Peyer's patch (tissue), 4 donors: ENCODE data around the gene HES1. TPM values are rescaled to one million over a fixed set of nuclear protein-coding genes. Genes with fewer than 3 reads are reported as not detected.
"Not testable (repeated sequence)": the region's sequence is repeated elsewhere in the genome, so short reads cannot be mapped to it uniquely, and the experiment has no call there.

Source experiments
- DNase-seq, 3 donors: peaks; one replicate each; pipeline ENCODE4 v3.0.0-alpha.2; 2017 to 2019
- H3K27ac ChIP-seq, 4 donors: fragments of 200-600 bp; sonication (generic); one replicate each; pipeline ENCODE4 v1.5.1; 2016 to 2019
- H3K27me3 ChIP-seq, 2 donors: fragments of 200-600 bp; sonication (generic); one replicate each; pipeline ENCODE4 v1.5.1; 2019
- H3K36me3 ChIP-seq, 3 donors: fragments of 200-600 bp; sonication (generic); one replicate each; pipeline ENCODE4 v1.5.1; 2016 to 2019
- H3K4me1 ChIP-seq, 4 donors: fragments of 200-600 bp; sonication (generic); one replicate each; pipeline ENCODE4 v1.5.1; 2016 to 2019
- H3K4me3 ChIP-seq, 4 donors: fragments of 200-600 bp; sonication (generic); 1 replicate in 3 of 4; 2 replicates in 1 of 4; pipeline ENCODE4 v1.5.1; 2016 to 2019; ENCODE audit warnings: mild to moderate bottlenecking in 1 of 4
- H3K9me3 ChIP-seq, 4 donors: fragments of 200-600 bp; sonication (generic); one replicate each; pipeline ENCODE4 v1.5.1; 2016 to 2019; ENCODE audit warnings: mild to moderate bottlenecking in 1 of 4
- CTCF ChIP-seq, 6 experiments: fragments of 450-650 bp in 4 of 6; fragments of 200-600 bp in 2 of 6; sonication (generic) in 1 of 6; IDR thresholded peaks; one replicate each; pipeline ENCODE4 v1.5.1; 2017 to 2019; ENCODE audit warnings: antibody characterized with exemption in 6 of 6, mild to moderate bottlenecking in 3 of 6, moderate library complexity in 1 of 6
- POLR2A ChIP-seq, 2 donors: fragments of 450-650 bp; IDR thresholded peaks; one replicate each; pipeline ENCODE4 v1.5.1; 2017; ENCODE audit warnings: antibody characterized with exemption in 2 of 2, mild to moderate bottlenecking in 2 of 2, moderate library complexity in 2 of 2
- total RNA-seq, 4 donors: library from RNA; depleted of rRNA; stranded (reverse); fragments of >200 nt; gene quantifications; one replicate each; pipeline ENCODE4 v1.1.0, GENCODE V29; 2016

Gene HES1
- total RNA-seq, 4 donors from 2014 or later, result 32.2 to 65.6 (median 49.4) TPM

- DNase-seq, result peak in 1 of 3 donors; percentile 65
- peaks cover 0 to 7% (median 2%) of the 10 kb centered on the region in 4 donors for H3K4me1 ChIP-seq
- H3K27me3 ChIP-seq, result no peaks in the 10 kb centered on the region
- no peak overlapping the region for H3K4me3 ChIP-seq
- no peak for TF ChIP-seq CTCF (IDR thresholded peaks at IDR 0.05)
- TF ChIP-seq POLR2A (IDR thresholded peaks at IDR 0.05), result no peak
- peak overlapping the region in 2 of 4 donors; percentile 21 to 41 for H3K27ac ChIP-seq
- H3K36me3 ChIP-seq, result no peaks in the 10 kb centered on the region
- no peaks in the 10 kb centered on the region for H3K9me3 ChIP-seq
These were observed 46.4 kb upstream of the HES1 start for GRCh38 chr3:194089357-194090177.

- H3K4me3 ChIP-seq, H3K27ac ChIP-seq, H3K27me3 ChIP-seq, H3K36me3 ChIP-seq, H3K9me3 ChIP-seq, H3K4me1 ChIP-seq, DNase-seq: not testable (repeated sequence)
These were observed 45.8 kb upstream of the HES1 start for GRCh38 chr3:194090178-194090555.

GRCh38 chr3:194090716-194091115, 45.2 kb upstream of the HES1 start:
- no peaks in the 10 kb centered on the region for H3K36me3 ChIP-seq
- H3K9me3 ChIP-seq, result no peaks in the 10 kb centered on the region
- TF ChIP-seq POLR2A (IDR thresholded peaks at IDR 0.05) (no peak), CTCF (IDR thresholded peaks at IDR 0.05) (no peak)
- H3K4me1 ChIP-seq, result peaks cover 0 to 7% (median 2%) of the 10 kb centered on the region in 4 donors
- H3K27ac ChIP-seq, result no peak overlapping the region
- H3K4me3 ChIP-seq, result no peak overlapping the region
- peak in 1 of 3 donors; percentile 37 for DNase-seq
- no peaks in the 10 kb centered on the region for H3K27me3 ChIP-seq

GRCh38 chr3:194091141-194091540, 44.8 kb upstream of the HES1 start:
- peak in 1 of 3 donors; percentile 28 for DNase-seq
- TF ChIP-seq POLR2A (IDR thresholded peaks at IDR 0.05) (no peak), CTCF (IDR thresholded peaks at IDR 0.05) (no peak)
- Histone ChIP-seq H3K36me3 (no peaks in the 10 kb centered on the region), H3K4me1 (peaks cover 0 to 7% (median 2%) of the 10 kb centered on the region in 4 donors), H3K27me3 (no peaks in the 10 kb centered on the region), H3K9me3 (no peaks in the 10 kb centered on the region), H3K4me3 (no peak overlapping the region), H3K27ac (no peak overlapping the region)

- not testable (repeated sequence) for H3K27me3 ChIP-seq
These were observed 44.1 kb upstream of the HES1 start for GRCh38 chr3:194091897-194092296.

GRCh38 chr3:194092881-194093301, 43.1 kb upstream of the HES1 start:
- DNase-seq, result no peak
- Histone ChIP-seq H3K27me3 (no peaks in the 10 kb centered on the region), H3K4me1 (peaks cover 0 to 9% (median 2%) of the 10 kb centered on the region in 4 donors), H3K9me3 (no peaks in the 10 kb centered on the region), H3K27ac (no peak overlapping the region), H3K4me3 (no peak overlapping the region), H3K36me3 (no peaks in the 10 kb centered on the region)
- no peak for TF ChIP-seq CTCF (IDR thresholded peaks at IDR 0.05)
- no peak for TF ChIP-seq POLR2A (IDR thresholded peaks at IDR 0.05)

More at GRCh38 chr3:194091897-194092296, 44.1 kb upstream of the HES1 start:
- DNase-seq, H3K36me3 ChIP-seq, H3K4me1 ChIP-seq, H3K4me3 ChIP-seq, H3K27ac ChIP-seq, H3K9me3 ChIP-seq: not testable (repeated sequence)
